ENCODE measurements around the gene DEF6.
"Not testable (repeated sequence)": the region's sequence is repeated elsewhere in the genome, so short reads cannot be mapped to it uniquely, and the experiment has no call there.

The DEF6 gene

DNA sequence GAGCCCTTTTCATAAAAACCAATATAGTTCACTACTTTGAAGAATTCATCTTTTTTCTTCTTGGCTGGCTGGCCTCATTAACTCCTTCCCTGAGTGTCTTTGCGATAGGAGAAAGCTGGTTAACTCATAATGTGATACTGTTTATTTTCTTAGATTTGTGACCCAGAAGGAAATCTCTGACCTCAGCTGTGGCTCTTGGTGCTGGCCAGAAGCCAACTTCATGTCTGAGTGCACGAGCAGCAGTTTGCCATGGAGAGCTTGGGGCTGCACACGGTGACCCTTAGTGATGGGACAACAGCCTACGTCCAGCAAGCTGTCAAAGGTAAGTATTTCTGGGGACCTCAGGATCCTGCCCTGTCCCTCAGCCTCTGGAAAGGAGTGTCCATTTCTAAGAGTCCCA lies 16.7 kb upstream of the DEF6 start:
- in situ Hi-C loops (cut with MboI; ENCODE audit: low sequenced_read_pairs) = no loop called here

DNA sequence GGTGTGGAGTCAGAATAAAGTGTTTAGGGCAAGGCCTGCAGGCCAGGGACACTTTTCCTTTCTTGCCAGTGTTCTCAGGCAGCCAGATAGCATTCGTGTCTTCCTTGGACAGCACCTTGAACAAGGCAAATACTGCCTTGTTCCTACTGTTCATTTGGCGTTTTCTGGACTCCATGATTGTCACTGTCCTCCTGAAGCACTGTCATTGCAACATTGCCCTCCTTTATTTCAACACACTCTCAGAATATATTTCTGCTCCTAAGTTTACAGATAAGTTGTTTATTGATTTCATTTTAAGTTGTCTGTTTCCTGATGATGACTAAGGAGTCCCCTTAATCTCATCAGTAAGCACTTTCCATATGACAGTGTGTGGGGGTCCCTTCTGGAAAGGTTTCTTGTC lies 15.1 kb upstream of the DEF6 start:
- in situ Hi-C loops (cut with MboI; ENCODE audit: low sequenced_read_pairs) = no loop called here

DNA sequence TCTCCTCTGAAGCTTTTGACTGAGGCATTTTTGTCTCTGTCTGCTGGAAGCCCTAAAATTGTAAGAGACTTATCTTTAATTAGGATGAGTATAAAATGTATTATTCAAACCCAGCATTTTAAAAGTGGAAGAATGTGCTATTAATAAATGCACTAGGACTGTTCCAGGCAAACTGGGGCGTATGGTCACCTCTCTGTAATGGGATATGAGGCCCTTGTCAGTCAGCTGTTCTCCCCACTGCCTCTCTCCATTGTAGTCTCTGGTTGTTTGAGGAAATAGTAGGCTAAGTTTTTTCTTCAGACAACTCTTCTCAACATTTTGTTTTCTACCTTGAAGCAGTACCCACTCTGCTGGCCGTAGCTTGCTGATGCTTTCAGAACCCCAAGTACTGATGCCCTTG lies 14.3 kb upstream of the DEF6 start:
- in situ Hi-C loops (cut with MboI; ENCODE audit: low sequenced_read_pairs) = no loop called here

DNA sequence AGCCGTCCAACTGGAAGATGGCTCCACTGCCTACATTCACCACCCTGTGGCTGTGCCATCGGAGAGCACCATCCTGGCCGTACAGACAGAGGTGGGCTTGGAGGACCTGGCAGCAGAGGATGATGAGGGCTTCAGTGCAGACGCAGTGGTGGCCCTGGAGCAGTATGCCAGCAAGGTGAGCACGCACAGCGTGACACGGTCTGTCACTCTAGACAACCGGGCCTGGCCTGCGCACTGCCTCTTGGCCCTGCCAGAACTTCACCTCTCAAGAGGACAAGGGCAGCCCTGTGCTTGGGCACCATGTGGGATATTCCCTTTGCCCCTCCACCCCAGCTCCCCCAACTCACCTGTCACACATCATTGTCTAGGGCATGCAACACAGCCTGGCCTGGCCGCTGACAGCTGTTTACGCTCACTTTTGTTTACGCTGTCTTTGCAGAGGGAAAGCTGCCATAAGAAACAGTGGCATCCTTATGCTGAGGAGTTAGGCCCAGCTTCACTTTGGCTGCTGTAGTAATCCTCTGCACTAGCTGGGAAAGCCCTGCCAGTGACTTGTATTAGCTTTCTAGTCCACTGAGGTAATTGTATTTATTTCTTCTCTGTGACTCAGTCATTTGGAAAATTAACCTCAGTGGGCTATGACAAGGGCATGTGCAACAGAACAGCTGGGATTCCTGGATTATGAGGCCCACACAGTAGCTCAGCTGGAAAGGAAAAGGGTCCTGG lies 9.8 kb upstream of the DEF6 start:
- in situ Hi-C loops (cut with MboI; ENCODE audit: low sequenced_read_pairs) = no loop called here

DNA sequence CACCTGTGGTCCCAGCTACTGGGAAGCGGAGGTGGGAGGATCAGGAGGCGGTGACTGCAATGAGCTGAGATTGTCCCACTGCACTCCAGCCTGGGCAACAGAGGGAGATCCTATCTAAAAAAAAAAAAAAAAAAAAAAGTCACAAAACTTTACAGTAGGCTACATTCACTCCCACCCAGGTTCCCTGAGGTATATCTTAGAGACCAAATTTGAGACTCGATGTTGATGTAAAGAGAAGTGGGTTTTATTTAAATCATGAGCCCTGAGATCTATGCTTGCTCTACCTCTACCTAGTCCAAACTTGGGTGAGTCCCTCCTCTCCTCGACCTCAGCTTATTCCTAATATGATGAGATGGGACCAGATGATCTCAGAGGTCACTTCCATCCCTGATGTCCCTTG lies 8.8 kb upstream of the DEF6 start:
- in situ Hi-C loops (cut with MboI; ENCODE audit: low sequenced_read_pairs) = no loop called here

DNA sequence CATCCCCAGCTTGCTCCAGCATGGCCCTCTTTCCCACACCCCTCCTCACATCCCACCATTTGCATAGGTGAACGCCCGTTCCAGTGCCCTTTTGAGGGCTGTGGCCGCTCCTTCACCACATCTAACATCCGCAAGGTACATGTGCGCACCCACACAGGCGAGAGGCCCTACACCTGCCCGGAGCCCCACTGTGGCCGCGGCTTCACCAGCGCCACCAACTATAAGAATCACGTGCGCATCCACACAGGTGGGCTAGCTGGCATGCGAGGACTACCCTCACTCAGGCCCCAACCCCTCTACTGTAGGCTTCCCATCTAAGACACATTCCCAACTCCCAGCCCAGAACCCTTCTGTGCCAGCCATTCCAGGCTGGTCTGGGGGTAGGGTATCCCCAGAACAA lies 6.1 kb upstream of the DEF6 start:
- in situ Hi-C loops (cut with MboI; ENCODE audit: low sequenced_read_pairs) = loop anchor here (10.0 kb wide), 1 partner anchor 443 kb away; the partner anchor contains the start of gene ARMC12

DNA sequence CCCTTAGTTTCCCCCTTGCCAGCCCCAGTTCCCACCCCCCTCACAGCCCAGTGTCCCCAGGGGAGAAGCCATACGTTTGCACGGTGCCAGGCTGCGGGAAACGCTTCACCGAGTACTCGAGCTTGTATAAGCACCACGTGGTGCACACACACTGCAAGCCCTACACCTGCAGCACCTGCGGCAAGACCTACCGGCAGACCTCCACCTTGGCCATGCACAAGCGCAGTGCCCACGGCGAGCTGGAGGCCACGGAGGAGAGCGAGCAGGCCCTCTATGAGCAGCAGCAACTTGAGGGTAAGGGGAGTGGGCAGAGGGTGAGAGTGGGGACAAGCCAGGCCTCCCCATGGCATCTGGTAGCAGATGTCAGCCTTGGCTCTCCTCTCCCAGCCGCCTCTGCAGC lies 5.1 kb upstream of the DEF6 start:
- in situ Hi-C loops (cut with MboI; ENCODE audit: low sequenced_read_pairs) = loop anchor here (10.0 kb wide), 1 partner anchor 442 kb away; the partner anchor contains the start of gene ARMC12

DNA sequence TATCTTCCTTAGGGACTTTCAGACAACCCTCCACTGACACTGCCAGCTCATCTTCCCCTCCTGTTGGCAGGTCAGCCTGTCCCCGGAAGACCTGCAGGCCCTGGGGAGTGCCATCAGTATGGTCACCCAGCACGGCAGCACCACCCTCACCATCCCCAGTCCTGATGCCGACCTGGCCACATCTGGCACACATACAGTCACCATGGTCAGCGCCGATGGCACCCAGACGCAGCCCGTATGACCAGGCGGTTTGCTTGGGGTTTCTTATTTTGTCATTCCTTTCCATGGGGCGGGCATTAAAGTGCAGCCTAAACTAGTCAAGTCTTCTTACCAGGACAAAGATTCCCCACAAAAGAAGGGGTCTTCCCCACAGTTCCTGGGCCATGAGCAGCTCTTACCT lies 3.9 kb upstream of the DEF6 start:
- in situ Hi-C loops (cut with MboI; ENCODE audit: low sequenced_read_pairs) = loop anchor here (10.0 kb wide), 1 partner anchor 441 kb away; the partner anchor contains the start of gene ARMC12

DNA sequence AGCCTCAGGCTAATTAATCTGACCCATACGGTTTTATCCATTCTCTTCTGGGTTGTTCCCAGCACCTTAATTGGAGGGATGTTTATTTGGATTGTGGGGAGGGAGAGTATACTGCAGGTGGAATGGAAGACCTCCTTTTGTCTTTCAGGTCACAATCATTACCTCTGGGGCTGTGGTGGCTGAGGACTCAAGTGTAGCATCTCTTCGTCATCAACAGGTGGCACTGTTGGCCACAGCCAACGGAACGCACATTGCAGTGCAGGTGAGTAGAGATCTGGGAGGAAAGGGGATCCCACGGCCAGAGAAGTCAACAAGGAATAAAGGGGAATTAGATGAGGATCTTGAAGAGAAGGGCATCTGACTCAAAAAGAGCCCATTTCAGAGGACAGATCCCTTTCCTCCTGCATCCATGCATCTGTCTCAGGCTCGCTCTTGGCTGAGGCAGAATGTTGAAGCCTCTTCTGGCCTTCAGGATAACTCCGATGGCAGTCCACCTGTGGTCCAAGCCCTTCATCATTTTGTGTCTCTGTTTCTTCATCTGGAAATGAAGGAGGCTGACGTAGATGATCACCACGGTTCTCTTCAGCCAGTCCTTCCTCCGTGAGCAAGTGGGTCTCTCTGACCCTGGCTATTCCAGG lies 3.2 kb upstream of the DEF6 start:
- in situ Hi-C loops (cut with MboI; ENCODE audit: low sequenced_read_pairs) = loop anchor here (10.0 kb wide), 1 partner anchor 440 kb away; the partner anchor contains the start of gene ARMC12

DNA sequence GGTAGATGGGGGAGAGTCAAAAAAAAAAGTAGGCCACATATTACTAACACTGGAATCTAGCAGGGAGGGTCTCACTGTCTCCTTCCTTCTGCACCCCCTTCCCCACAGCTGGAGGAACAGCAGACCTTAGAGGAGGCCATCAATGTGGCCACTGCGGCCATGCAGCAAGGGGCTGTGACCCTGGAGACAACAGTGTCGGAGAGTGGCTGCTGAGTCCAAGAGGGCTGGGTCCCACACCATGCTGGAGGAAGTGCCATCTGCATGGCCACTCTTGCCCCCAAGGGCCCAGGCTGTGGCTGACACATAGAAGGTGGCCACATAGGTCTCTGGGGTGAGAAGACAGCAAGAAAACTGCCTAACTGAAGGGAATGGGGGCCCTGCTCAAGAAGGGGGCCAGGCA lies 2.6 kb upstream of the DEF6 start:
- in situ Hi-C loops (cut with MboI; ENCODE audit: low sequenced_read_pairs) = loop anchor here (10.0 kb wide), 1 partner anchor 440 kb away; the partner anchor contains the start of gene ARMC12

DNA sequence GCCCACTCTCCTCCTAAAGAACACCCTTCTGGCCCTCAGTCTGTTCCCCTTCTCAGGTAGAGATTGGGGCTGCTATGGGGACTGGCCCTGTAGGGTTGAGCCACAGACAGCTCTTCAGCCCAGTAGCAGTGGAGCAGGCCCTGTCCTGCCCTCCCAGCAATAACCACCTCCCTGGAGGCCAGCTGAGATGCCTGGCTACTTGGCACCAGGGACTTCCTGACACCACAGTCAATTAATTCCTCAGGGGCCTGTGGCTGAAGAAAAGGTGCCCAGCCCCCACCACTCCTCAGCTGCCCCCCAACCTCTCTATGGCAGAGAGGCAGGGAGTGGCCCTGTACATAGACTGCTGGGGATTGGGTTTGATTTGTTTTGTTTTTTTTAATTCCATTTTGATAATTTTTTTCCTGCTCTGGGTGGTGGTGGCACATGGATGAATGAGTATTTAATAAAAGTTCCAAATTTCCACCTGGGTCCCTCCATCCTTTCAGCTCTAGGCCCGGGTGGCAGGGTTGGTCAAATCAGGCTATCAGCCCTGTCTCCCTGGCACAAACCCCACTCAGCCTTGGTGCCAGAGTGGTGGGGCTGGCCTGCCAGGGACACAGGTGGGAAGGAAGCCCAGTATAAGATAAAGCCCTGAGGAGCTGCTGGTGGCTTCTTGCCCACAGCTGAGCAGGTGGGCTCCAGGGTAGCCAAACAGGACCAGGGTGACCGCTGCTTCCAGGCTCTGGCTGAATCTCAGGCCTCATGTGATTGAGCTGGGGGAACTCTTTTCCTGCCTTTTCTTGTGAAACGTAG lies 1.9 kb upstream of the DEF6 start:
- in situ Hi-C loops (cut with MboI; ENCODE audit: low sequenced_read_pairs) = loop anchor here (10.0 kb wide), 1 partner anchor 439 kb away; the partner anchor contains the start of gene ARMC12

DNA sequence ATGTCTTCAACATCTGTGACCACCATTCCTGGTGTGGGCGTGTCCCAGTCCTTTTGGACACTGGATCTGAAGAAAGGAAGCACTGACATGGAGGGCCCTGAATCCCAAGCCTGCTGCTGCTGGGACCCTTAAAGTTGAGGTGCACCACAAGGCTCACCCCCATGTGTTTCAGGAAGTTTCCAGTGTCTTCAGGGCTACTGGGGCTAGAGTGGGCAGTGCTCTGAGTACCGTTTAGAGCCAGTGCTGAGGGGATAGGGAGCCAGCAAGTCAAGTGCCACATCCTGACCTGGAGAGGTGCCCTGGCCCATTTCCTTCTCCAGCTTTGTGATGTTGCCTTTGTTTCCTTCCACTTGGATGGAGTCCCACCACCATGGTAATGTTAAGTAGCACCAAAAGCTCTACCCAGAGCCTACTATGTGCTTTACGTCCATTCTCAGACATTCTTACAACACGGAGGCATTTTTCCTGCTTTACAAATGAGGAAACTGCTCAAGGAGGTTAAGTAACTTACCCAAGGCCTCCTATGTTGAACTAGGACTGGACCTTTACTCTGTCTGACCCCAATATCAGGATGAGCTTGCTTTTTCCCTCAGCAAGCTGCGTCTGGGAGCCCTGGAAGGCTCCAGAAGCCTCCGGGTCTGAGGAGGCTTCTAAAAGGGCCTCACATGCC lies 552 bp upstream of the DEF6 start:
- in situ Hi-C loops (cut with MboI; ENCODE audit: low sequenced_read_pairs) = loop anchor here (10.0 kb wide), 1 partner anchor 438 kb away; the partner anchor contains the start of gene ARMC12

DNA sequence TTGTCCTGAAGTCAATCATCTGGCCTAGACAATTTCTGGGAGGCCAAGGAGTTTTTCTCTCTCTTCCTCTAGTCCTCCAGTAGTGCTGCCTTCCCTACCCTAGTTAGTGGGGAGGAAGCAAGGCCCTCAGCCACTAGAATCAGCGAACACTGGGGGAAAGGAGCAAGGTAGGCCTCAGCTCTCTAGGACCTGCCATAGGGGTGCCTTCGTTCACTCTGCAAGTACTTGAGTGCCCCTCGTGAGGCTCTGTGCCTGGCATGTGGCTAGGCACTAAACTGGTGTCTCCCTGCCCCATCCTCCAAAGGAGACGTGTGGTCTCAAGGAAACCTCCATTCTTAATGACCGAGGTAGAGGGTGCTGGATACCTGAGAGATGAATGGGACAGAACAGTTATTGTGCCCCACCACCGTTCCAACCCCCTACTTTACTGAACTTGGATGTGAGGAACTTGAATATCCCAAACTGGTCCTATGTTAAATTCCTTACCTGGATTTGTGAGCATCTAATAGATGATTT lies 1.1 kb downstream of the DEF6 start:
- in situ Hi-C loops (cut with MboI; ENCODE audit: low sequenced_read_pairs) = loop anchor here (10.0 kb wide), 1 partner anchor 436 kb away; the partner anchor contains the start of gene ARMC12

DNA sequence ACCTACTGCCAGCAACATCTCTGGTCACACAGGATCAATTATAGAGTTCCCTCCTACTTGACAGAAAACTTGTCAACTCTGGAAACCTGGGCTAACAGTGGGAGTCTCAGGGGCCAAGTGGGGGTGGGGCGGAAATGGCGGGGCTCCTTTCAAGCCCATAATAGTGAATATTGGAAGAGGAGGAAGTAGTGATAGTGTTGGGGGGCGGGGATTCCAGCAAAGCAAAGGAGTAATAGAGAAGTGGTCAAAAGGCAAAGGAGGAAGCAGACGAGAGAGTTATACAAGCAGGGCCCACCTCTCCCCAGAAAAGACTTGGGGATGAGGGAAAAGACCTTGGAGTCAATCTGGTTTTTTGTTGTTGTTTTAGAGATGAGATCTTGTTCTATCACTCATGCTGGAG lies 2.1 kb downstream of the DEF6 start:
- in situ Hi-C loops (cut with MboI; ENCODE audit: low sequenced_read_pairs) = loop anchor here (10.0 kb wide), 1 partner anchor 435 kb away; the partner anchor contains the start of gene ARMC12

DNA sequence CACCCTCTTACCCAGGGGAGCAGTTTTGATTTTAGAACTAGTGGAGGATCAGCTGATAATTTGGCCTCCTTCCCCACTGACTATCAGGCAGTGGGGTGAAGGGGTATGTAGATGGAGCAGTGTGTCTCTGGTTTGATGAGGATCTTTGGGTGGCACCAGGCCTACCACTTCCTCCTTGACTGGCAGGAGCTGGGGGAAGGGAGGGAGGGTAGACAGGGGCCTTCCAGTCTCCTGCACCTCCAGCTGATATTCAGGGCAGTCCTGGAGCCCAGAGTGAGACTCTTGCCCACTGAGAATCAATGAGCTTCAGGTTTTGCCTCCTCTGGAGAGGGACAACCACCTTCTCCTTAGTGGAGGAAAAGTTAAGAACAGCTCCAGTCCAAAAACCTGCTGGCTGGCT lies 3.2 kb downstream of the DEF6 start:
- in situ Hi-C loops (cut with MboI; ENCODE audit: low sequenced_read_pairs) = no loop called here

DNA sequence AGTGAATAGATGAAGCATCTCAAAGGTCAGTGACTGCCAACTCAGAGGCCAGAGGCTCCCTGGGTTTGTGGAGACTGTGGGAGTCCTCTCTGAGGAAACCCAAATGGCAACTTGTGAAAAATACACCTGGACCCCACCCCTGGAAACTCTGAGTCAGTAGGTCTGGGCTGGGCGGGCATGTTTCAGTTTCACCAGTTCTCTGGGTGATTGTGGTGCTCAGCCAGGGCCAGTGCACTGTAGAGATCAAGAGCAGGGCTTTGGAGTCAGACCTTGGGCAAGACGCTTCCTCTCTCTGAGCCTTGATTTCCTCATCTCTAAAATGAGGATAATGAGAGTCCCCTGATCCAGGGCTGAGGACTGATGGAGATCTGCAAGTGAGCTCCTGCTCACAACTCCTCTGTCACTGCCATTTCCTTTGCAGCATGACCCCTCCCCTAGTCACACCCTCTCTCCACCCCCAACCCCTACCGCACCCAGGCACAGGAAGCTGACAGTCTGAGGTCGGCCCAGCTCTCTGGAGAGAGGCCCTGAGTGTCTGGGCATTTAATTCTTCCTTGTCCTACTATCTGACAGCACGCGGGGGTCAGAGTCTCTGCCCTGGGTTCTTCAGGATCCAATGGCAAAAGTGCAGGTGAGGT lies 5.1 kb downstream of the DEF6 start:
- in situ Hi-C loops (cut with MboI; ENCODE audit: low sequenced_read_pairs) = no loop called here

DNA sequence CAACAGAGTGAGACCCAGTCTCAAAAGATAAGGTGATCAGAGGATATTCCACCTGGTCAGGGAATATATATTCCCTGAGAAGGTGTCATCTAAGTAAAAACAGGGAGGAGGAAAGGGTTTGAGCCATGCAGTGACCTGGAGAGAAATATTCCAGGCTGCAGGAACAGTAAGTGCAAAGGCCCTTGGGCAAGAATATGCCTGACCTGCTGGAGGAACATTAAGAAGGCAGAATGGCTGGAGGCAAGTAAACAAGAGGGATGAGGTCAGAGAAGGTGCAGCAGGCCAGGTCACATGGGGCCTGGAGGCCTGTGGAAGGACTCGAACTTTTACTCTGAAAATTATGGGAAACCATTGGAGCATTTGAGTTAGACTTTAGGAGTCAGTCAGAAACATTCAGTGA lies 6.7 kb downstream of the DEF6 start:
- in situ Hi-C loops (cut with MboI; ENCODE audit: low sequenced_read_pairs) = no loop called here

DNA sequence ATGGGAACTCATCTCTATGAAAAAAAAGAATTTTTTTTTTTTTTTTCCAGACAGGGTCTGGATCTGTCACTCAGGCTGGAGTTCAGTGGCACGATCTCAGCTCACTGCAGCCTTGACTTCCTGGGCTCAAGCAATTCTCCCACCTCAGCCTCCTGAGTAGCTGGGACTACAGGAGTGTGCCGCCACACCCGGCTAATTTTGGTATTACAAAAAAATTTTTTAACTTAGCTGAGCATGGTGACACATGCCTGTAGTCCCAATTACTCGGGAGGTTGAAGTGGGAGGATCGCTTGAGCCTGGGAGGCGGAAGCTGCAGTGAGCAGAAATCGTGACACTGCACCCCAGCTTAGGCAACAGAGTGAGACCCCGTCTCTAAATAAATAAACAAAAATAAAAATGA lies 7.5 kb downstream of the DEF6 start:
- in situ Hi-C loops (cut with MboI; ENCODE audit: low sequenced_read_pairs) = no loop called here

DNA sequence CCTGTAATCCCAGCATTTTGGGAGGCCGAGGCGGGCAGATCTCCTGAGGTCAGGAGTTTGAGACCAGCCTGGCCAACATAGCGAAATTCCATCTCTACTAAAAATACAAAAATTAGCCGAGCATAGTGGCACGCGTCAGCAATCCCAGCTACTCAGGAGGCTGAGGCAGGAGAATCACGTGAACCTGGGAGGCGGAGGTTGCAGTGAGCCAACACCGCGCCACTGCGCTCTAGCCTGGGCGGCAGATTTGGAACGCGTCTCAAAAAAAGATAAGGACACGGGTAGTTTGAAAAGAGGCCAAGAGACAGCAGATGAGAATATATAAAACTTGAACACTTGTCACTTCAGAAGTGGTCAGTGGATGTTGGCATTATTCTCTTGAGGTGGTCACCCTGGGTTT lies 9.5 kb downstream of the DEF6 start:
- in situ Hi-C loops (cut with MboI; ENCODE audit: low sequenced_read_pairs) = not testable (repeated sequence)

DNA sequence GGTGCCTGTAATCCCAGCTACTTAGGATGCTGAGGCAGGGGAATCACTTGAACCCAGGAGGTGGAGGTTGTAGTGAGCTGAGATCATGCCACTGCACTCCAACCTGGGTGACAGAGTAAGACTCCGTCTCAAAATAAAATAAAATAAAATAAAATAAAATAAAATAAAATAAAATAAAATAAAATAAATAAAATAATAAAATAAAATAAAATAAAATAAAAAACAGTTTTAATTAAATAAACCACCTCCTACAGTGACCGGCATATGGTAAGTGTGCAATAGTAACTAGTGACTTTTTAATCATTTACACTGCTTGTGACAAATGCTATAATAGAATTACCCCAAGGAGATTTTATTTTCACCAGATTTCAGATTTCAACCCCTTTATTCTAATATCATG lies 10.9 kb downstream of the DEF6 start:
- in situ Hi-C loops (cut with MboI; ENCODE audit: low sequenced_read_pairs) = not testable (repeated sequence)

Measured in HL-60/S4 (cell line).